HS-27A (cell line): ENCODE measurements around the gene AP4M1.
"Not testable (repeated sequence)": the region's sequence is repeated elsewhere in the genome, so short reads cannot be mapped to it uniquely, and the experiment has no call there.

Experiments used
- DNase-seq: peaks from one replicate; pipeline ENCODE4 v3.0.0-alpha.2; 2012; ENCODE audit warnings: low read depth, missing footprints

The AP4M1 gene

DNA sequence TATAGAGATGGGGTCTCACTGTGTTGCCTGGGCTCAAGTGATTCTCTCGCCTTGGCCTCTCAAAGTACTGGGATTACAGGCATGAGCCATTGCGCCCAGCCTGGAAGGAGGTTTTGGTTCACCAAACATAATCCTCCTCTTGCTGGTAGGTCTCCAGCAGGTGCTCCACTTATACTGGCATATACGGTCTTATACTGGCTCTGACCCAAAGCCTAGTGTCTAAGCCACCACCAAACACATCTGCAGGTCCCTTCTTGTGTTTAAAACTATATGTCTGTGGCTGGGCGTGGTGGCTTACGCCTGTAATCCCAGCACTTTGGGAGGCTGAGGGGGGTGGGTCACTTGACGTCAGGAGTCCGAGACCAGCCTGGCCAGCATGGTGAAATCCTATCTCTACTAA, 30.7 kb downstream of the AP4M1 start:
- no peak for DNase-seq

DNA sequence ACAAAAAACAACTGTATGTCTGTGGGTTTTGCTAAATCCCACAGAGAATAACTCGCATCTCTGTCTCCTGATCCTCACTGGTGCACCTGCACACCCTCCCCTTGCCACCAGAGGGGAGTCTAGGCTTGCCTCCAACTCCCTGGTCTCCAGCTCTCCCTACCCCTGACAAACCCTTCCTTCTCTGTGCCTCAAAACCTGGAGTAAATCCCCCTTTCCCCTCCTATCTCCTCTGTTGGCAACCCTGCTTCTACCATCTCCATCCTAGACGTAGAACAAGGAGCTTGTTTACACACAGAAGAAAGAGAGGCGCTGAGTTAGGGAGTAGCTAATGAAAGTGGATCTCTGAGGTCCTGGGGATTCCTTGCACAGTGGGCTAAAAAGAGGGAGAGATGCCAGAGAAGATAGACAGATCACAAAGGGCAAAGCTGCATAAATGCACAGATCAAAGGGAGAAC, 31.3 kb downstream of the AP4M1 start:
- no peak for DNase-seq

DNA sequence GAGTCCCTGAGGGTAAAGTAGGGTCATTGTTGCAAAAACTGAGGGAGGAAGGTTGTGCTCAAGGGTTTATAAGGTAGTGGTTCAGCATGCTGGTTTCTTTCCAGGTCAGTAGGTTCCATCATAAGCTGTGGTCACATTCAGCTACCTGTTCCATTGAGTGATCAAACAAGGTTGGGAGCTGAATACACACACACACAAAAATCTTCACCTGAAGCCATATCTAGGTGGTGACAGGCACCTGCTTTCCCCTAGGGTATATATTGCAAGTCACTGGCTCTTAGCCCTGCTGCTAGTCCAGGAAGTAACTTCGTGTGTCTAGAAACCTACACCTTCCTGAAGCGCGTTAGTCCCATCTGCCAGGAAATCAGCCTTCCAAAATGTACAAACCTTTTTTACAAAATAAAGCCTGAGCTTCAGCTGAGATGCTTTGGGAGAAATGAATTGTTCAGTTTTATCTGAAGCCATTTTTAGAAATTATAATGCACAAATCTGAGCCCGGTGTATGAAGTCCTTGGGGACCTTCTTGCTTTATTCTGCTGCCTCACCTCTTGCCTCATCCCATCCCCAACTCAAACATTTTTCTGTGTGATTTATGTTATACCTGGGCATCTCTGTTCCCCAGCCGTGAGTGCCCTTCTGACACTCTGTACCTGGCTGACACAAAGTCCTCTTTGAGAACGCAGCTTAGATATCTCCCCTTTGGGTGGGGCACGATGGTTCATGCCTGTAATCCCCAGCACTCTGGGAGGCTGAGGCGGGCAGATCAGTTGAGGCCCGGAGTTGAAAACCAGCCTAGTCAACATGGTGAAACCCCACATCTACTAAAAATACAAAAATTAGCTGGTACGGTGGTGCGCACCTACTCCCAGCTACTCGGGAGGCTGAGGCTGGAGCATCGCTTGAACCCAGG, 36.7 kb downstream of the AP4M1 start:
- DNase-seq = no peak

DNA sequence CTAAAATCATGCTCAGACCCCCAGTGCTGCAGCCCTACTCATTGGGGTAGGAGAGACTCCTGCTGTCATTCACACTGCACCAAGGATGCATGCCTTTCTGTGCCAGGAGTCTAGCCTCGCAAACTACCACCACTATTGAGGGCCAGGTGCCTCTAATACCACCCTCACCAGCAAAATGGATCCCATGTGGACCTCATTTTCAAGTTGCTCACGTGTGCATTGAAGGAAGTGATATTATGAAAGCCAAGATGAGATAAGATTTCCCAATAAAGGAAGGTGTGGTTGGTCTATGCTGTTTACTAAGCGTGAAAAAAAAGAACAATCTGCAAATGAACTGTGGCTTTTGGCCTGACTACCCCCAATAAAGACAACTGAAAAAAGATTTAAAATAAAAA, 40.1 kb downstream of the AP4M1 start:
- DNase-seq = no peak

DNA sequence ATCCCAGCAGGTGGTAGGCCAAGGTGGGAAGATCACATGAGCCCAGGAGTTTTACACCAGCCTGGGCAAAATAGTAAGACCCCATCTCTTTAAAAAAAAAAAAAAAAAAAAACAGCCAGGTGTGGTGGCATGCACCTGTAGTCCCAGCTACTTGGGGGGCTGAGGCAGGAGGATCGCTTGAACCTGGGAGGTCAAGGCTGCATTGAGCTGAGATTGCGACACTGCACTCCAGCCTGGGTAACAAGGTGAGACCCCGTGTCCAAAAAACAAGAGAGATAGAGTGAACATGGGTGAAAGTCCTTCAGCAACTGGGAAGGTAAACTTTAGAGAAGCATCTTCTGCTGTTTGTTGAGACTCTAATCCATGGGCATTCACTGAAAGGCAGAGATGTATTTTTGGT, 41.0 kb downstream of the AP4M1 start:
- no peak for DNase-seq

DNA sequence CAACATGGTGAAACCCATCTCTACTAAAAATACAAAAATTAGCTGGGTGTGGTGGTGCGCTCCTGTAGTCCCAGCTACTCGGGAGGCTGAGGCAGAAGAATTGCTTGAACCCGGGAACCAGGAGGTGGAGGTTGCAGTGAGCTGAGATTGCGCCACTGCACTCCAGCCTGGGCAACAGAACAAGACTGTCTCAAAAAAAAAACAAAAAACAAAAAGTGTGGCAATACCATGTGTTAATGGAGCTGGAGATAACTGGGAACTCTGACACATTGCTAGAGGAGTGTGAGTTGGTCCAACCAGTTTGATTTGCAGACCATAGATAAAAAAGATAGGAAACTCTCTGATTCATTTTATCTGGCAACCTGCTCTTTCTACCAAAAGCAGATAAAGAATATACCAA, 44.9 kb downstream of the AP4M1 start:
- DNase-seq = not testable (repeated sequence)

DNA sequence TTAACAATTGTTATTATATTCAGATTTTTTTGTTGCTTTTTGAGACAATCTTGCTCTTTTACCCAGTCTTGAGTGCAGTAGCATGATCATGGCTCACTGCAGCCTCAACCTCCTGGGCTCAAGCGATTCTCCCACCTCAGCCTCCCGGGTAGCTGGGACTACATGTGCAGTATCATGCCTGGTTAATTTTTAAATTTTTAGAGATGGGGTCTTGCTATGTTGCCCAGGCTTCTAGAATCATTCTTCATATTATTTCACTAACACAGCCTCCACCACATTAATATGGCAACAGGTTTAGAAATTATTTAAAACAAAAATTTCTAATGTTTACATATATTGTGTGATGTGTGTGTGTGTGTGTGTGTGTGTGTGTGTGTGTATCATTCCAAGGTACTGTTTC, 45.8 kb downstream of the AP4M1 start:
- no peak for DNase-seq

DNA sequence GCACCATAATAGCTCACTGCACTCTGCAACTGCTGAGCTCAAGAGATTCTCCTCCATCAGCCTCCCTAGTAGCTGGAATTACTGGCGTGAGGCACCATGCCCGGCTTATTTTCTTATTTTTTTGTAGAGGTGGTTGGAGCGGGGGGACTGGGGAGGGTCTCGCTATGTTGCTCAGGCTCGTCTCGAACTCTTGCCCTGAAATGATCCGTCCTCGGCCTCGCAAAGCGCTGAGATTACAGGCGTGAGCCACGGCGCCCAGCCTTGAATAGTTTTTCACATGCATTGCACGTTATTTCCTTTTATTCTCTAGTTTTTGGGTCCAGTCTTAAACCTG, 46.7 kb downstream of the AP4M1 start:
- no peak for DNase-seq

DNA sequence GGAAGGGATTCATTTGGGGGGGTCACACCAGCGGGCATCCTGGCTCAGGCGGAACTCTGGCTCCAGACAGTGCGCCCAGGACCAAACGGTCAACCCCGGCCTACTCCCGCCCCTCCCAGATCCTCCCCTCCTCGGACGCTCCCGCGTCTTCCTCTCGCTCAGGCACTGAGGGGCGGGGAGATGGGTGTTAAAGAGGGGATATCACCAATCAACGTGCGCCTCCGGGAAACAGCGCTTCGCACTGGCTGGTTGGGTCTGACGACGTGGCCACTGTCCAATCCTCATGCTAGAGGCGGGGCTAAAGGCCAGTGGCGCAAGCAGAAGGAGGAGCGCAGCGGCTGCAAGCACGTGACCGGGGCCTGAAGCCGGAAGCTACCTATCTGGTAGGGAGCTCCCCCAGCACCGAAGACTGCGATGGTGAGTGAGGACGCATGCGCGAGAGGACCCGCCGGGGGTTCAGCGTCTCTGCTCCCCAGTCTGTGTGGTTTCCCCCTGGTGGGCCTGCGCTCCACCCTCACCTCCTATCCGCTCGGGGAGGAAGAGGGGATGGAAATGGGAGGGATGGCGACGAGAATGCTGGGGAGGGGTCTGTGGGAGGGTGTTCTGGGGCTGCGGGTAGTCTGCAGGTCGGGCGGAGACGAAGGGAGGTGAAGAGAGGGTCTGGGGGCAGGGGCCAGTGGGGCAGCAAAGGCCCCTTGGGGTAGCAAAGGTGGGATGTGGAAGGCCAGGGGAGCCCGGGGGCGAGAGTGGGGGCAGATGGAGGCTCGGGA, 47.3 kb downstream of the AP4M1 start, which contains the start of gene LAMTOR4:
LAMTOR4 (plus strand) TSS at position 360 of the 770 bp plus-strand sequence; CDS start at position 415, 55 bp downstream.
- DNase-seq = peak; percentile 92

DNA sequence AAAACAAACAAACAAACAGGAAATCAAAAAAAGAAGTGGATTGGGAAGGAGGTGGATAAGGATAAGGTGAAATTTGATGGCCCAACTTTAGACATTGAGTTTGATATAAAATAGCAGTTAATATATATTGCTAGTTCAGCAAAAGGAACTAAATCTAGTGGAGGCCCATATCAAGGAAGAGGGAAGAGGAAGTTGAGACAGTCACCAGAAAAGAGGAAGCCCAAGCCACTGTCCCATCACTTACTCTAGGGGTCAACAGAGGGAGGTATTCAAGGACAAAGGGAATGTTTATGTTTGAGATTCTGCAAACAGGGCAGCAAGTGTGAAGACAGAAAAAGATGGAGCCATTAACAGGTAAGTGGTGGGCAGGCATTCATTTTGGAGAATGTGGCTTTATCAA, 51.0 kb downstream of the AP4M1 start:
- DNase-seq = no peak

DNA sequence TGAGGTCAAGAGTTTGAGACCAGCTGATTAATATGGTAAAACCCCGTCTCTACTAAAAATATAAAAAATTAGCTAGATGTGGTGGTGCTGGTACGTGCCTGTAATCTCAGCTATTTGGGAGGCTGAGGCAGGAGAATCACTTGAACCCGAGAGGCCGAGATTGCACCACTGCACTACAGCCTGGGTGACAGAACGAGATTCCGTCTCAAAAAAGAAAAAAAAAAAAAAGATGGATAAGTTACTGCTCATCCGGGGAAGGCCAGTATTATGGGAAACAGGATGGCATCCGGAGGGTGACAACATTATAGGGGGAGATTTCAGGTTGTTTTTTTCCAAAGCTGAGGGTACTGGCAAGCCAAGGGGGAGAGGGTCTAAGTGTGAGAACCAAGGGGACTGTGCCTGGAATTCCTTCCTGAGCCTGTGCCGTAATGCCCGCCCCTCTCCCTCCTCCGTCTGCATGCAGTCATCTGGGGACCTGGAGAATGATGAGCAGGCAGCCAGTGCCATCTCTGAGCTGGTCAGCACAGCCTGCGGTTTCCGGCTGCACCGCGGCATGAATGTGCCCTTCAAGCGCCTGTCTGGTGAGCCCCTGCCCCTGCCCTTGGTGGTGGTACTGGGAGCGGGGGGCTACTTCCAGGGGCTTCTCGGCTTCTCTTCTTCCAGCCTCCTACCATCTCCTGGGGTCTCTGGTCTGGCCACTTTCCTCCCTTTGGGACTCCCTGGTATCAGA, 51.7 kb downstream of the AP4M1 start:
- DNase-seq = no peak

DNA sequence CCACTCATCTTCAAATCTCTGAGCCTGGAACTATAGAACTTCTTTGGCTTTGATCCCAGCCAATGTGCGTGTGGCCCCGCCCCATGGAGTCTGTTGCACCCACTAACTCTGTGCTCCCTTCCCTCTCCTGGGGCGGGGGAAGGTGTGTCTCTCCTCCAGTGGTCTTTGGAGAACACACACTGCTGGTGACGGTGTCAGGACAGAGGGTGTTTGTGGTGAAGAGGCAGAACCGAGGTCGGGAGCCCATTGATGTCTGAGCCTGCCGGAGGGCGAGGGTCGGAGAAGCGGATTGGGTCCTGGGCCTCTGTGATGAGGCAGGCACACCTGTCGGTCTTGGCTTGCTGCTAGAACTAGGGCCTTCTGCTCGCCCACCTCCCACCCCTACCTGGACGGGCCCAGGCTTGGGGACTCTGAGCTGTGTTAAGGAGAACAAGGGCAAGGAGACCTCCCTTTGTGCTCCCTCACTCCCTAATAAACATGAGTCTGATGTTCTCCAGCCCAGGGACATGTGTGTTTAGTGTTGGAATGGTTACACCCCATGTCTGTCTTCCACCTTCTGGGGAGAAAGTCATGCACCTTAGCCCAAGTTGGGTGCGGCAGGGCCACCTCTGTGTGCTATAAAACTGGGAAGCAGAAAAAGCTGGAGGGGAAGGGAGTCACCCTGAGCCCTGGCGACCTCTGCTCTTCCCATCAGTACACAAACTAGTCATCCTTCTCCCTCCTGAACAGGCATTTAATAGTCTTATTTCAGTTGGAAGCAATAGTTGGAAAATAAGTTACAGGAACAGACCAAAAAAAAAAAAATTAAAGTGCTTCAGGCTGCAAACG, 52.5 kb downstream of the AP4M1 start:
- DNase-seq = no peak

DNA sequence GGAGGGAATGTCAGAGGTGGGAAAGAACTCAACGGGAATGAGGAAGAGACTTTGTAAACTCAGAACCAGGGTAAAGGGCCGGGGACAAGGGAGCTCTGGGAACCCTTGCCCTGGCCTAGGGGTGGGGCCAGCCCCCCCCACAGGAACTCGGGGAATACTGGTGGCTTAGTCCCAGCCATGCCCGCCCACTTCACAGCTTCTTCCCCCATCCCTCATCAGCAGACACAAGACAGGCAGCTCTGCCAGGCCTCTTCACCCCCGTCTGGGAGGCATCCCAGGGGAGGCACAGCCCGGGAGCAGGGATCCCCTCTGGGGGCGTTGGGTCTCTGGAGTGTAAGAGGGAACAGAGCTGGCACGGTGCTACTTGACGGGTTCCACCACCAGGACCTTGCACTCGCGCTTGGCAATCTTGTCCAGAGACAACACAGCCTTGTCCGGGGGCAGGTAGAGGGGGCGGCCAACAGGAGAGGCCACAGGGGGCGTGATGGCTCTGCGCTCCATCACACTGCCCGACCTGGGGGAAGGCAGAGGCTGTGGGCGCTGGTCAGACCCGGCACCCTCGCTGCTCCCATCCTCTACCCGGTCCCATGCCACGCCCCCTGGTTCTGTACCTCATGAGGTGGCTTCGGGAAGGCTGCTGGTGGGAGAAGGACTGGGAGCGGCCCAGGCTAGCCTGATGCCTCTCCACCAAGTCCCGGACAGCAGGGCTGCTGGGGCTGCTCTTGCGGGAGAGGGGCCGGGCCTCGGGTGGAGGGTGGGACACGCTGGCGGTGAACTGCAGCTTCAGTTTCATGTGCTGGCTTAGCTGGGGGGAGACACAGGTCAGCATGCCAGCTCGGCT, 53.4 kb downstream of the AP4M1 start:
- DNase-seq = no peak

DNA sequence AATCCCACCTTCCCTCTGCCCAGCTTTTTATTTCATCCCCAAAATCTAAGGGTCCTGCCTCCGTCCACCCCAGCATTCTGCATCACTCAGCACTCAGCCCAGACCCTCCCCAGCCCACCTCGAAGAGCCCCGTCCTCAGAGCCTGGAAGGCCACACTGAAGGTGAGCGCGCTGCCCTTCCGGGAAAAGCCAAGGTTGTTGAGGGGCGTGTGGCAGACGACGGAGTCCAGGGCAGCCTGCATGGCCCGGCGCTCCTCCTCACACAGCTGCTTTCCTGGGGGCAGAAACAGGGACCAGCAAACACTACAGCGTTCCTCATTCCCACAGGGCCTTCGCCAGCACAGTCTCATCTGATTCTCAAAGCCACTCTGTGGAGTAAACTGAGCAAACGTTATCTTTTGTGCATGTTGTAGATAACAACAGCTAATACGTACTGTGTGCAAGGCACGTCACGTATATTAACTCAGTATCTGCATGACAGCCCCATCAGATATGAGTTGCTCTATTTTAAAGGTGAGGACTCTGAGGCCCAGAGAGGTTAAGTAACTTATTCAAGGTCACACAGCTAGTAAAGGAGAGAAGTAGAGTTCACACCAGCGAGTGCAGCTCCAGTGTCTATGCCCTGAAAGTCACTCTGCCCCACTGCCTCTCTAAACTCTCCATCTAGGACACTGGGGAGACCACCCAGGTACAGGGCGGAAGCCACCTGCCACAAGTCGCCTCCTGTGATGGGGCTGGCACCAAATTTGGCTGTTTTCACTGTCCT, 54.3 kb downstream of the AP4M1 start:
- no peak for DNase-seq

DNA sequence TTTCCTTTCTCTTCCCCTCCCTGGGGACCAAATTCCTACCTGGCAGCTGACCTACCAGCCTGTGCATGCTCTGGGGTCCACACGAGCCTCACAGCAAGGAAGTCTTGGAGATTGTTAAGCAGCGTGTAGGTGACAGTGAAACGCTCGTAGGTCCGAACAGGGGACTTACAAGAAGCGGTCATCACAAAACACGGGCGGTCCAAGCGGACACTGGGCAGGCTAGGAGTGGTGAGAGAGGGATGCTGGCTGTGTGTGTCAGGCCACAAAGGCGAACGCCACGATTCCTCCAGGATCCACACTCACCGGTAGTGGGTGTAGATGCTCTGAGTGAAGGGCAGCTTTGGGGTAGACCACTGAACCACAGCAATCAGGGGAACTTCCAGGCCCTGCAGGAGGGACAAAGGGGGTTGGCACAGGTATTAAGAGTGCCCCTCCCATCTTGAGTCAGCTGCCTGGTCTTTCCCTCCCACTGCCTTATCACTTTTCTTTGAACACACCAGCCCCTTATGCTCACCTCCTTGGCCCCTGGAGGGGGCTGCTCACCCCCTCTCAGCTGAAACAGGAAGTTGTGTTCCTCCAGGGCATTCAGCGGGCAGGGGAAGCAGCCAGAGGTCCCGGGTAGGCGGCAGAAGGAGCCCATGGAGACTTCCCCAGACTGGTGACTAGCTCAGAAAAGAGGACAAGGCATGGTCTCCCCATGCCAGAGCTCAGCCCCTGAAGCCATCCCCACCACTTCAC, 55.1 kb downstream of the AP4M1 start:
- DNase-seq = no peak

DNA sequence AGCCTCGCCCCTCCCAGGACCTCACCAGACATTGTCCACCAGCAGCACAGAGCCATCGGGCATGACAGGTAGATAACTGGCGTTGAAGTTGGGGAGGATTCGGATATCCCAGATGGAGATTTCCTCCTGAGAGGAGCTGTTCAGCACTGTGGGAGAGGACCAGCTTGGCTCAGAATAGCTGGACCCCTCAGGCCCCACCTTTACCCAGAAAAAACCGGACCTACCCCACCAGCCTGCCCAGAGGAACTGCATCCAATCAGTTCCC, 55.6 kb downstream of the AP4M1 start:
- no peak for DNase-seq

DNA sequence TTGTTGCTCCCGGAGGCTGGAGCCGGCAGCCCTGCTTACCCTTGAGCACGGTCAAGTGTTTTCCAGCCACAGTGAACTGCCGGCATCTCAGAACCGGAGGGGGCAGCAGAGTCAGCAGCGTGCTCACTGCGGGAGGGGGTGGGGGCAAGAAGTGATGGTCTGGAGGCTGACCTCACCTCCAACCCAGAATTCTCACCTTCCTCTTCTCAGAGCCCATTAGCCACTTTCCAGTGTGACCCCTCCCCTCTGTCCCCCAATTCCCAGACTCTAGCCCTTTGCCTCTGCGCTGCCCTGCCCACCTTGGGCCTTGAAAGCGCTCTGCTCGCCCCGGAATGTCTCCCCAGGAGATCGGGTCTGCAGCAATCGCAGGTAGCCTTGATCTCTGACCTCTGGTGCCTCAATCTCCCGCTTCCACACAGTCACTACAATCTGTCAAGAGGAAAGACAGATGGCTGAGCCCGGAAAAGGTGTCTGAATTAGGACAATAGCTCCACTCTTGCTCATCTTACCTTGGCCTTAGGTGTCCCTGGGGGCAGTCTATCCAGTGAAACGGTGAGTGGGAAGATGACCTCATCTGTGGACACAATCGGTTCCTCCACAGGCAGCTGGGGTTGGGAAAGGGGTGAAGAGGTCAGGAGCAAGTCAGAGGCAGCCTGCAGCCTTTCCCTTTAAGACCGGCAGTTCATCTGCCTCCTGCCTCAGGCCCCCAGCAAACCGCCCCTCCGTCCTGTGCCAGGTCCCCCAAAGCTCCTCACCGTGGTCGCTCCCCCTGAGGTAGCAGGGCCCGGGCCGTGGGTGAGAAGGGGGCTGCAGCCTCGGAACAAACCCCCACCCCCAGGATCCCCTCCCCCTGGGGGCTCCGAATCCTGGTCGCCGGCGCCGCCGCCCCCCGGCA, 56.1 kb downstream of the AP4M1 start:
- no peak for DNase-seq
